Left ventricle myocardium inferior (tissue), 1 donor: ENCODE measurements around the gene FBXW4. TPM values are rescaled to one million over a fixed set of nuclear protein-coding genes. Genes with fewer than 3 reads are reported as not detected.

Experiments used
- DNase-seq: peaks from one replicate; pipeline ENCODE4 v3.0.0-alpha.2; 2020
- H3K27ac ChIP-seq: fragments of 200-600 bp; replicated peaks from 2 replicates; pipeline ENCODE4 v1.8.0; 2021
- H3K27me3 ChIP-seq: fragments of 200-600 bp; 2 replicates; pipeline ENCODE4 v1.8.0; 2021; ENCODE audit warnings: low read depth
- H3K36me3 ChIP-seq: fragments of 200-600 bp; 2 replicates; pipeline ENCODE4 v1.8.0; 2021
- H3K4me1 ChIP-seq: fragments of 200-600 bp; 2 replicates; pipeline ENCODE4 v1.8.0; 2021
- H3K4me3 ChIP-seq: fragments of 200-600 bp; 2 replicates; pipeline ENCODE4 v1.8.0; 2021; ENCODE audit warnings: mild to moderate bottlenecking, moderate library complexity
- H3K9me3 ChIP-seq: fragments of 200-600 bp; replicated peaks from 2 replicates; pipeline ENCODE4 v1.8.0; 2021
- intact Hi-C: fragments of 100-400 bp; cut with micrococcal nuclease; formaldehyde crosslinking; loops from one replicate; pipeline ENCODE4 v1.11.0; 2022
- total RNA-seq: library from RNA; stranded (reverse); fragmentation: NEBNext Ultra II Directional; extraction: Animal tissue kit (Norgen Biotek cat#: 25700); gene quantifications from one replicate; pipeline ENCODE4 v1.2.1, GENCODE V29; 2021
- TF ChIP-seq, protein P1 (sequence below): fragments of 200-600 bp; IDR thresholded peaks from 2 replicates; pipeline ENCODE4 v1.8.0; 2021; ENCODE audit warnings: antibody characterized with exemption, mild to moderate bottlenecking, borderline replicate concordance
- donor health status: DM: no; HTN: yes; CAD: no; lungs with severe emphysema.

The FBXW4 gene
- total RNA-seq, 1 donor from 2014 or later, result 99.1 TPM

DNA sequence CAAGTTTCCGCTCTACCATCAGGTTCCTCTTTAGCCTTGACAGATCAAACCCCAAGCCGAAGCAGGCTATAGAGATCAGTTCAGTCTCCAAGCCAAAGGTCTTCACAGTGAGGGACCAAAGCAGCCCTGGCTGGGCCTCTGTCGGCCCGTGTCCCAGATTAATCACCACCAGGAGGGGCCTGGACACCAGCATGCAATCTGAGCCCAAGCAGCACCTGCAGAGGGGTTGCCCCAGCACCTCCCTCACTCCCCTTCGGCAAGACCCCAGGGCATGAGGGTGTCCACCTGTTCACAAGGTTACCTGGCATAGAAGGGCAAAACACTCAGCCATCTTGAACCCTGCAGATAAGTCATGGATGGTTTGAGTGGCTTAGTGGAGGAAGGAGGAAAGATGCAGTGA, 36.0 kb downstream of the FBXW4 start:
- H3K9me3 ChIP-seq, result no peaks in the 10 kb centered on the region
- no peak overlapping the region for H3K4me3 ChIP-seq
- DNase-seq, result no peak
- TF ChIP-seq, protein P1, sequence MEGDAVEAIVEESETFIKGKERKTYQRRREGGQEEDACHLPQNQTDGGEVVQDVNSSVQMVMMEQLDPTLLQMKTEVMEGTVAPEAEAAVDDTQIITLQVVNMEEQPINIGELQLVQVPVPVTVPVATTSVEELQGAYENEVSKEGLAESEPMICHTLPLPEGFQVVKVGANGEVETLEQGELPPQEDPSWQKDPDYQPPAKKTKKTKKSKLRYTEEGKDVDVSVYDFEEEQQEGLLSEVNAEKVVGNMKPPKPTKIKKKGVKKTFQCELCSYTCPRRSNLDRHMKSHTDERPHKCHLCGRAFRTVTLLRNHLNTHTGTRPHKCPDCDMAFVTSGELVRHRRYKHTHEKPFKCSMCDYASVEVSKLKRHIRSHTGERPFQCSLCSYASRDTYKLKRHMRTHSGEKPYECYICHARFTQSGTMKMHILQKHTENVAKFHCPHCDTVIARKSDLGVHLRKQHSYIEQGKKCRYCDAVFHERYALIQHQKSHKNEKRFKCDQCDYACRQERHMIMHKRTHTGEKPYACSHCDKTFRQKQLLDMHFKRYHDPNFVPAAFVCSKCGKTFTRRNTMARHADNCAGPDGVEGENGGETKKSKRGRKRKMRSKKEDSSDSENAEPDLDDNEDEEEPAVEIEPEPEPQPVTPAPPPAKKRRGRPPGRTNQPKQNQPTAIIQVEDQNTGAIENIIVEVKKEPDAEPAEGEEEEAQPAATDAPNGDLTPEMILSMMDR, result no peak
- peaks cover 72% of the 10 kb centered on the region for H3K36me3 ChIP-seq
- H3K27me3 ChIP-seq, result no peaks in the 10 kb centered on the region
- peaks cover 18% of the 10 kb centered on the region for H3K4me1 ChIP-seq
- H3K27ac ChIP-seq, result no peak overlapping the region
- intact Hi-C loops, result no loop called here

DNA sequence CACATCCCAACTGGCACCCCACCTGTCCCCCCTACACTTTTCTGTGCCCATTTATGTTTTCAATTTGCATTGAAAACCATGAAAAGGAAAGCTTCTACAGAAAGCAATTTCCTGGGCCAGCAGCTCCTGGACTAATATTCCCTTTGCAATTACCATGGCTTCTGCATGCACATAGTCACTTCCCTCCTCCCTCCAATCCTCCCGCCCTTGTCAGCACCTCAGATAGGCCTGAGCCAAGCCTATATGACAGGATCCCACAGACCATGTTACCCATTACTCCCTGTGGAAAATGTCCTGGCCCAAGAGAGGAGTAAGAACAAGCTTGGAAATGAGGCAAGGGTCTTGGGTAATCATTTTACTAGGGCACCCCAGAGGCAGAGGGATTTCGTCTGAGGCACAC, 38.1 kb downstream of the FBXW4 start:
- intact Hi-C loops, result no loop called here
- no peak overlapping the region for H3K27ac ChIP-seq
- DNase-seq, result no peak
- peaks cover 18% of the 10 kb centered on the region for H3K4me1 ChIP-seq
- no peak overlapping the region for H3K4me3 ChIP-seq
- H3K36me3 ChIP-seq, result peaks cover 51% of the 10 kb centered on the region
- H3K27me3 ChIP-seq, result no peaks in the 10 kb centered on the region
- H3K9me3 ChIP-seq, result no peaks in the 10 kb centered on the region
- TF ChIP-seq, protein P1, result no peak

DNA sequence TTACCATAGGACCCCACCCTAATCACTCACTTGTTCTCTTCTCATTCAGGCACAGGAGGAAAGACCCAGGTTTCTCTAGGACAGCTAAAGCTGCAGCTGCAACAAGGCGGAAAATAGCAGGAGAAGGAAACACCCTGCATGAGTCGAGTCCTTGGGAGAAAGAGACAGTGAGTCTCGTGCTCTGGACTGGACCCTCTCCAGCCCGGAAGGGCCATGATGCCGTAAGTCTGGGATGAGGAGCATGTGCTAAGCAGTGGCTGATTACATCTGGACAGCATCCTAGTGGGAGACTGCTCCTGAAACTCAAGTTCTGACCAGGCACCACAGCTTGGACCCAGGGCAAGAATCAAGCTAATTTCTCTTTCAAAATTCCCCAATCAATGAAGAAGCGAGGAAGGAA, 39.4 kb downstream of the FBXW4 start:
- DNase-seq, result peak; percentile 25
- H3K36me3 ChIP-seq, result peaks cover 38% of the 10 kb centered on the region
- no peak overlapping the region for H3K4me3 ChIP-seq
- H3K27ac ChIP-seq, result no peak overlapping the region
- H3K9me3 ChIP-seq, result no peaks in the 10 kb centered on the region
- peaks cover 18% of the 10 kb centered on the region for H3K4me1 ChIP-seq
- TF ChIP-seq, protein P1, result no peak
- intact Hi-C loops, result no loop called here
- no peaks in the 10 kb centered on the region for H3K27me3 ChIP-seq

DNA sequence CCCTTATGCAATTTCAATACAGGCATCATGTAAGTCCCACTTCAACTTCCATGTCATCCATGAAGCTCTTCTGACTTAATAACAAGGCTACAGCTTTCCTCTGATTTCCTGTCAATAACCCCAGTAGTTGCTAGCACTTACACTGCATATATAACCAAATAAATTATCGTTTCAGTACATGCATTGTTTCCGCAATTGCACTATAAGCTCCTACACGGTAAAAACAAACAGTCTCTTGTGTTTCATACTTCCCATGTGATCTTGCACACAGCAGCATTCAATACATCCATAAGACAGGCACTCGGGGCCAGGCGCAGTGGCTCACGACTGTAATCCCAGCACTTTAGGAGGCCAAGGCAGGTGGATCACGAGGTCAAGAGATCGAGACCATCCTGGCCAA, 41.4 kb downstream of the FBXW4 start:
- intact Hi-C loops, result no loop called here
- H3K27ac ChIP-seq, result no peak overlapping the region
- TF ChIP-seq, protein P1, result no peak
- no peak for DNase-seq
- no peak overlapping the region for H3K4me3 ChIP-seq
- H3K4me1 ChIP-seq, result peaks cover 18% of the 10 kb centered on the region
- H3K9me3 ChIP-seq, result no peaks in the 10 kb centered on the region
- peaks cover 19% of the 10 kb centered on the region for H3K36me3 ChIP-seq
- no peaks in the 10 kb centered on the region for H3K27me3 ChIP-seq

DNA sequence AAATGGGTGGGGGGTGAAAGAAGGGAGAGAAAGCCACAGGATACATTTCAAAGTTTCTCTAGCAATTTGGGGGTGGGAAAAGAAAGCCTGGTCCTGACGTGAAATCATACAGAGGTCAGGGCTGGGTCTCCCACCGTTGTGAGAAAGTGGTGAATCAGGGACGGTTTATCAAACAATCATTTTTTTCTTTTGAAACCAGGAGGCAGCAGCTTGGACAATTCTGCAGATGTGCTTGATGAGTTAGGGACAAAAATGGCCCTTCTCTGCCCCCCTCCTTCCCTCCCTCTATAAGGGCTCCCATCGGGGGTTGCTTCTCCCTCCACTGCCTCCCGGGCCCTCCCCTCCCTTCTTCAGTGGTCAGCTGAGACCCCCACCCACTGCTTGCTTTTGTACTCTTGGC, 43.6 kb downstream of the FBXW4 start:
- Histone ChIP-seq H3K36me3 (peaks cover 15% of the 10 kb centered on the region), H3K27ac (no peak overlapping the region), H3K9me3 (no peaks in the 10 kb centered on the region), H3K4me3 (no peak overlapping the region), H3K4me1 (peaks cover 15% of the 10 kb centered on the region), H3K27me3 (no peaks in the 10 kb centered on the region)
- intact Hi-C loops, result no loop called here
- no peak for DNase-seq
- TF ChIP-seq, protein P1, result no peak

DNA sequence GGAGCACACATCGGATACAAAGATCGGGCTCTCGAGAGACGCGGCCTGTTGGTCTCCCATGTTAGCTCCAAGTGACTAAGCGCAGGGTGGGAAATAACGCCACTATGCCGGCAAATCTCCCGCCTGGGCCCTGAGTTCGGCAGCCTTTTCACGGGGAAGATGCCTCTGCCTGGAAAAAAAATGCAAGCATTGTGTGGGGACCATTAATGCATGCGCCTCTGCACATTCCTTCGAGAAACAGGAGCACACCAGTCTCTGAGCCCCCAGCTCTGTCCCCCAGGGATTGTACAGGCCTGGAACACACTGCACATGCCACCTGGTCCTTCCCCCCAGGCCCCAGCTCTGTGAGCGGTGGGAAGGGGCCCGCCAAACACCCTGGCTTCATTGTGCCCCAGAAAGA, 44.1 kb downstream of the FBXW4 start:
- Histone ChIP-seq H3K4me1 (peaks cover 17% of the 10 kb centered on the region), H3K9me3 (no peaks in the 10 kb centered on the region), H3K4me3 (no peak overlapping the region), H3K27ac (no peak overlapping the region), H3K36me3 (peaks cover 12% of the 10 kb centered on the region), H3K27me3 (no peaks in the 10 kb centered on the region)
- intact Hi-C loops, result no loop called here
- no peak for DNase-seq
- TF ChIP-seq, protein P1, result no peak
